Ovary (tissue), 3 donors: ENCODE data around the gene FH.

Source experiments
- CTCF ChIP-seq, 3 donors: fragments of 450-650 bp in 2 of 3; fragments of 200-600 bp in 1 of 3; IDR thresholded peaks; one replicate each; pipeline versions ENCODE4 v1.5.1 to v1.8.0; 2016 to 2022; ENCODE audit warnings: antibody characterized with exemption in 3 of 3, mild to moderate bottlenecking in 1 of 3
- POLR2A ChIP-seq: fragments of 450-650 bp; IDR thresholded peaks from one replicate; pipeline ENCODE4 v1.6.1; 2017; ENCODE audit warnings: antibody characterized with exemption, mild to moderate bottlenecking, moderate library complexity
- donor health status: DM: no; HTN: no; CAD: no.

DNA sequence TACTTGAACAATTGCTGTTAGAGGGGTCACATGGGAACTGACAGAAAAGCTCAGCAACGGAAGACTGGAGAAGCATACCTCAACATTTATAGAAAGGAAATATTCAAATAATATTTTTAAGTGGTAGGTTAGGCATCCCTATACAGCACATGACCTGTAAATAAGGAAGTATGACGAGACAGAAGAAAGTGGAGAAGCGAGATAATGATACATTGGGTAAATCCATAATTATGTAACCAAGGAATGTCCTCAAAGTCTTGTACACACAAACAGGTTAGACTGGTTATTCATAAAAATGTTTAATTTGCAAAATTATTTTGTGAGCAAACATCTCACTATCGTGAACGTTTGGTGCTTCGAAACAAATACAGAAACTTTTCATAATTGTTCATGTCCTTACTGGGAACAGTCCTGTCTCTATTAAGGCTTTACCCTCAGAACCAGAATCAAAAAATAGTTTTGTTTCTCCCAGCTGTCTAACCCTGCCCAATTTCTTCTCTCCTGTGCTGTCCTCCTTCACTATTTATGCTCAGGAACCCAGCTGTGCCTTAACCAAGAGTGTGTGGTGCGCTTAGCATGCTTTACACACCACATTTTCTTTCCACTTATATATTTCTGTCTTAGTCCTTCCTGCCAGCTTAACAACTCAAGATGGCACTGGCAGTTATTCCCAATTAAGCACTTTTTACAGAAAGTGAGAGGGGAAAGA lies 22.8 kb upstream of the FH start:
- no peak for TF ChIP-seq CTCF (IDR thresholded peaks at IDR 0.05)
- no peak for TF ChIP-seq POLR2A
